ENCODE results near the gene CRAMP1. TPM values are rescaled to one million over a fixed set of nuclear protein-coding genes. Genes with fewer than 3 reads are reported as not detected.

The CRAMP1 gene
- total RNA-seq, 1 experiment from 2014 or later = 33.0 TPM

DNA sequence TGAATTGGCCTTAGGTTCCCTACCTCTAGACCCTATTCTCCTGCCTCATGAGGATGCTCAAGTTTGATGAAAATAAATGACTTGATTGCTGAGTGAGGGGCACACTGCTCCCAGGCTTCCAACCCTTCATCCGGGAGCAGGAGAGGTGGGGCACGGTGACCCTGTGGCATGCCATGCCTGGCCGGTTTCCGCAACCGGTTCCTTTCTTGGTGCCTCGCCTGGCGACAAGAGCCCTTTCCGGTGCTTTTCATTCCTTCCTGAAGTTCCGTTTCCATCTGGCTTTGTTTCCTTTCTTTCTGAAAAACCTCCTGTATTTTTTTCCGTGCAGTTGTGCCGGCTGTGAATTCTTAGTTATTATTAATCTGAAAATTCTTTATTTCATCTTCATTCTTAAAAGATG, 27.7 kb downstream of the CRAMP1 start:
- intact Hi-C loops (cut with micrococcal nuclease; ENCODE audit: unreplicated experiment) = no loop called here
- no peak overlapping the region for H3K4me3 ChIP-seq (ENCODE audit: low read depth, low read length, poor library complexity, severe bottlenecking)
- H3K27me3 ChIP-seq (replicated peaks; ENCODE audit: insufficient read depth, low read depth, low read length, poor library complexity) = no peaks in the 10 kb centered on the region
- no TSS peak for BruUV-seq (replicated peaks)
- ChIA-PET CTCF (no interaction called here), POLR2A (ENCODE audit: low non-redundant PET) (no interaction called here)
- H3K27ac ChIP-seq (ENCODE audit: low read depth, low read length, poor library complexity, severe bottlenecking) = no peak overlapping the region
- no peaks in the 10 kb centered on the region for H3K9me3 ChIP-seq (ENCODE audit: low read depth, low read length, poor library complexity, severe bottlenecking)
- TF ChIP-seq EZH2 (IDR thresholded peaks at IDR 0.05; ENCODE audit: borderline replicate concordance, low read depth, low read length, poor library complexity, severe bottlenecking) = no peak
- TF ChIP-seq, protein P1, sequence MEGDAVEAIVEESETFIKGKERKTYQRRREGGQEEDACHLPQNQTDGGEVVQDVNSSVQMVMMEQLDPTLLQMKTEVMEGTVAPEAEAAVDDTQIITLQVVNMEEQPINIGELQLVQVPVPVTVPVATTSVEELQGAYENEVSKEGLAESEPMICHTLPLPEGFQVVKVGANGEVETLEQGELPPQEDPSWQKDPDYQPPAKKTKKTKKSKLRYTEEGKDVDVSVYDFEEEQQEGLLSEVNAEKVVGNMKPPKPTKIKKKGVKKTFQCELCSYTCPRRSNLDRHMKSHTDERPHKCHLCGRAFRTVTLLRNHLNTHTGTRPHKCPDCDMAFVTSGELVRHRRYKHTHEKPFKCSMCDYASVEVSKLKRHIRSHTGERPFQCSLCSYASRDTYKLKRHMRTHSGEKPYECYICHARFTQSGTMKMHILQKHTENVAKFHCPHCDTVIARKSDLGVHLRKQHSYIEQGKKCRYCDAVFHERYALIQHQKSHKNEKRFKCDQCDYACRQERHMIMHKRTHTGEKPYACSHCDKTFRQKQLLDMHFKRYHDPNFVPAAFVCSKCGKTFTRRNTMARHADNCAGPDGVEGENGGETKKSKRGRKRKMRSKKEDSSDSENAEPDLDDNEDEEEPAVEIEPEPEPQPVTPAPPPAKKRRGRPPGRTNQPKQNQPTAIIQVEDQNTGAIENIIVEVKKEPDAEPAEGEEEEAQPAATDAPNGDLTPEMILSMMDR (conservative IDR thresholded peaks at IDR 0.05; ENCODE audit: low read depth, low read length) = no peak
- no peaks in the 10 kb centered on the region for H3K4me1 ChIP-seq (ENCODE audit: insufficient read depth, low read length, poor library complexity, severe bottlenecking)
- H3K36me3 ChIP-seq (ENCODE audit: insufficient read depth, low read length, poor library complexity, severe bottlenecking) = peaks cover 48% of the 10 kb centered on the region
- DNase-seq (ENCODE audit: low spot score) = no peak

DNA sequence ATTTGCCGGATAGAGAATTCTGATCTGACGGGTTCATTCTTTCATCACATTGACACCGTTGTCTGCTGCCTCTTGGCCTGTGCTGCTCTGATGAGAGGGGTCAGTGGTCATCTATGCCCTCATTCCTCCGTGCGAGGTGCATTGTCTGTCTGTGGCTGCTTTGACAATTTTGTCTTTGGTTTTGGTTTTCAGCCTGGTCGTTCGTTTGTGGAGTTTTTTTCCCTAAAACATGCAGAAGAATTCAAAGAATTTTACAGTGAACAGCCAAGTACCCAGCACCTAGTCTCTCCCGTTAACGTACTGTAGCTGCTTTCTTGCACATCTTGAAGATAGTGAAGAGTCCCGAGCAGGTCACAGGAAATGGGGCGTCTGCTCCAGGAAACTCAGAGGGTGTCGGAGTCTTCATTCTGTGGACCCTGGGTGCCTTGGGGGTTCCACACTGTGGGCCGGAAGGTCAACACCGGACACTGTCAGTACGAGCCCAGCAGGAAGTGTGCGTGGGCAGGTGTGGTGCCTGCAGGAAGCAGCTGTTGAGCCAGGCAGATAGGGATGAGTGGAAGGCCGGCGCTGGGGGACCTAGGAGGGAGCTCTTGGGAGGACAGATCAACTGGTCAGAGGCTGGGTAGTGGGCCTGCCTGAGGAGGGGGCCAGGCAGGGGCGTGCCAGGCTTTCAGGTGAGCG, 28.2 kb downstream of the CRAMP1 start:
- POLR2A ChIA-PET (ENCODE audit: low non-redundant PET) = no interaction called here
- intact Hi-C loops (cut with micrococcal nuclease; ENCODE audit: unreplicated experiment) = no loop called here
- H3K36me3 ChIP-seq (ENCODE audit: insufficient read depth, low read length, poor library complexity, severe bottlenecking) = peaks cover 48% of the 10 kb centered on the region
- H3K4me1 ChIP-seq (ENCODE audit: insufficient read depth, low read length, poor library complexity, severe bottlenecking) = no peaks in the 10 kb centered on the region
- H3K27ac ChIP-seq (ENCODE audit: low read depth, low read length, poor library complexity, severe bottlenecking) = no peak overlapping the region
- H3K27me3 ChIP-seq (replicated peaks; ENCODE audit: insufficient read depth, low read depth, low read length, poor library complexity) = no peaks in the 10 kb centered on the region
- no TSS peak for BruUV-seq (replicated peaks)
- H3K4me3 ChIP-seq (ENCODE audit: low read depth, low read length, poor library complexity, severe bottlenecking) = no peak overlapping the region
- no peaks in the 10 kb centered on the region for H3K9me3 ChIP-seq (ENCODE audit: low read depth, low read length, poor library complexity, severe bottlenecking)
- no peak for DNase-seq (ENCODE audit: low spot score)
- TF ChIP-seq, protein P1 (conservative IDR thresholded peaks at IDR 0.05; ENCODE audit: low read depth, low read length) = no peak
- CTCF ChIA-PET = no interaction called here

DNA sequence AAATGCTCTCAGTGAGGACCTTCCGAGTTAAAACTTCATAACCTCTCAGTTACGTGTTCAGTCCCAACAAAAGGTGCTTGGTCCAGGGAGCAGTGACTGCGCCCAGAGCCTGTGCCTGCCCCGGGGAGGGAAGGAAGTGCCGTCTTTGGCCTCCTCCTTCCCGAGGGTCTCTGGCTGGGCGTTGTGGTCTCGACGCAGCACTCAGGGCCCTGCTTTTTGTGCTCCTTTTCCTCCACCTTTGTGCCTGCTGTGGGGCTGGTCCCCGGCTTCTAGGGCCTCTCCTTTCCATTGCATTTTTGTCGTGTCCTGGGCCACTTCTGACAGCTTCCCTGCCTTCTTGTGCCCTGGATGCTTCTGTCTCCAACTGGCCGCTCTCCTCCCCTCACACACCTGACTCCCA, 29.1 kb downstream of the CRAMP1 start:
- no peak overlapping the region for H3K27ac ChIP-seq (ENCODE audit: low read depth, low read length, poor library complexity, severe bottlenecking)
- H3K36me3 ChIP-seq (ENCODE audit: insufficient read depth, low read length, poor library complexity, severe bottlenecking) = peaks cover 48% of the 10 kb centered on the region
- no peak overlapping the region for H3K4me3 ChIP-seq (ENCODE audit: low read depth, low read length, poor library complexity, severe bottlenecking)
- no peak for TF ChIP-seq EZH2 (IDR thresholded peaks at IDR 0.05; ENCODE audit: borderline replicate concordance, low read depth, low read length, poor library complexity, severe bottlenecking)
- TF ChIP-seq, protein P1 (conservative IDR thresholded peaks at IDR 0.05; ENCODE audit: low read depth, low read length) = no peak
- ChIA-PET POLR2A (ENCODE audit: low non-redundant PET) (no interaction called here), CTCF (no interaction called here)
- H3K9me3 ChIP-seq (ENCODE audit: low read depth, low read length, poor library complexity, severe bottlenecking) = no peaks in the 10 kb centered on the region
- H3K4me1 ChIP-seq (ENCODE audit: insufficient read depth, low read length, poor library complexity, severe bottlenecking) = no peaks in the 10 kb centered on the region
- DNase-seq (ENCODE audit: low spot score) = no peak
- no peaks in the 10 kb centered on the region for H3K27me3 ChIP-seq (replicated peaks; ENCODE audit: insufficient read depth, low read depth, low read length, poor library complexity)
- BruUV-seq (replicated peaks) = no TSS peak
- intact Hi-C loops (cut with micrococcal nuclease; ENCODE audit: unreplicated experiment) = no loop called here

All from A673 (cell line).